Neural progenitor cell (in vitro differentiated cells): Measurements from ENCODE around the gene SLC6A12. TPM values are rescaled to one million over a fixed set of nuclear protein-coding genes. Genes with fewer than 3 reads are reported as not detected.
A peak's percentile ranks its signal among the peaks of the same experiment; 100 is the strongest.

Experiments
- DNase-seq: peaks from one replicate; pipeline ENCODE4 v3.0.0-alpha.2; 2016; ENCODE audit warnings: low spot score
- H2AFZ ChIP-seq: fragments of 200-600 bp; sonication (generic); replicated peaks from 2 replicates; pipeline ENCODE4 v1.6.1; 2016; ENCODE audit warnings: antibody characterized with exemption
- H3F3A ChIP-seq: fragments of 200-600 bp; sonication (generic); 2 replicates; pipeline ENCODE4 v1.6.1; 2016; ENCODE audit warnings: antibody characterized with exemption, low read depth
- H3K27ac ChIP-seq: fragments of 200-600 bp; sonication (generic); 2 replicates; pipeline ENCODE4 v1.5.1; 2016; ENCODE audit warnings: mild to moderate bottlenecking
- H3K27me3 ChIP-seq: fragments of 200-600 bp; sonication (generic); 2 replicates; pipeline ENCODE4 v1.6.1; 2016; ENCODE audit warnings: mild to moderate bottlenecking, moderate library complexity
- H3K36me3 ChIP-seq: fragments of 200-600 bp; sonication (generic); 2 replicates; pipeline ENCODE4 v1.5.1; 2016
- H3K4me1 ChIP-seq: fragments of 200-600 bp; sonication (generic); 2 replicates; pipeline ENCODE4 v1.6.1; 2016; ENCODE audit warnings: mixed run types
- H3K4me2 ChIP-seq: fragments of 200-600 bp; sonication (generic); 2 replicates; pipeline ENCODE4 v1.6.1; 2016
- H3K4me3 ChIP-seq: fragments of 200-600 bp; sonication (generic); 2 replicates; pipeline ENCODE4 v1.5.1; 2016
- H3K79me2 ChIP-seq: fragments of 200-600 bp; sonication (generic); 2 replicates; pipeline ENCODE4 v1.6.1; 2016; ENCODE audit warnings: low read depth
- H3K9ac ChIP-seq: fragments of 200-600 bp; sonication (generic); 2 replicates; pipeline ENCODE4 v1.6.1; 2016
- H3K9me3 ChIP-seq: fragments of 200-600 bp; sonication (generic); 2 replicates; pipeline ENCODE4 v1.5.1; 2016; ENCODE audit warnings: low read depth
- H4K20me1 ChIP-seq: fragments of 200-600 bp; sonication (generic); 2 replicates; pipeline ENCODE4 v1.6.1; 2016; ENCODE audit warnings: low read depth
- H3K27ac Mint-ChIP-seq: 3 replicates; pipeline ENCODE4 v1.8.0; 2021; ENCODE audit warnings: mixed read lengths
- H3K27me3 Mint-ChIP-seq: 2 replicates; pipeline ENCODE4 v1.8.0; 2022; ENCODE audit warnings: low read depth, mild to moderate bottlenecking, inconsistent platforms, moderate library complexity, mixed read lengths; ENCODE audit not compliant: insufficient read depth
- H3K36me3 Mint-ChIP-seq: 3 replicates; pipeline ENCODE4 v1.8.0; 2021; ENCODE audit warnings: mixed read lengths
- H3K4me1 Mint-ChIP-seq: 3 replicates; pipeline ENCODE4 v1.8.0; 2021; ENCODE audit warnings: mixed read lengths
- H3K4me3 Mint-ChIP-seq: 3 replicates; pipeline ENCODE4 v1.8.0; 2021; ENCODE audit warnings: mild to moderate bottlenecking, moderate library complexity, mixed read lengths
- H3K9me3 Mint-ChIP-seq: 3 replicates; pipeline ENCODE4 v1.8.0; 2020; ENCODE audit warnings: mixed read lengths
- CTCF ChIP-seq: fragments of 200-600 bp; sonication (generic); IDR thresholded peaks from 2 replicates; pipeline ENCODE4 v1.5.1; 2017; ENCODE audit warnings: antibody characterized with exemption, mild to moderate bottlenecking
- EZH2 ChIP-seq: fragments of 200-600 bp; sonication (generic); IDR thresholded peaks from 2 replicates; pipeline ENCODE4 v1.6.1; 2017; ENCODE audit warnings: antibody characterized with exemption, mild to moderate bottlenecking, moderate library complexity
- EZH2phosphoT487 ChIP-seq: fragments of 200-600 bp; sonication (generic); IDR thresholded peaks from 2 replicates; pipeline ENCODE4 v1.6.1; 2017; ENCODE audit warnings: antibody characterized with exemption
- total RNA-seq: library from RNA; depleted of rRNA; stranded (reverse); fragments of >200 nt; gene quantifications from 2 replicates; pipeline ENCODE4 v1.2.3, GENCODE V29; 2015; ENCODE audit warnings: low replicate concordance

The SLC6A12 gene
- total RNA-seq, 1 donor from 2014 or later = not detected

- peaks cover 11% of the 10 kb centered on the region for H3K27me3 ChIP-seq
- Mint-ChIP-seq H3K27ac (no peak overlapping the region), H3K4me1 (peaks cover 65% of the 10 kb centered on the region), H3K9me3 (no peaks in the 10 kb centered on the region), H3K36me3 (no peaks in the 10 kb centered on the region), H3K4me3 (no peak overlapping the region), H3K27me3 (peaks cover 17% of the 10 kb centered on the region)
- no peak for DNase-seq
- H2AFZ ChIP-seq = no peak overlapping the region
- no peak overlapping the region for H3K27ac ChIP-seq
- TF ChIP-seq CTCF = no peak
- no peak for TF ChIP-seq EZH2phosphoT487
- no peak for TF ChIP-seq EZH2
- H3K4me1 ChIP-seq = peaks cover 42% of the 10 kb centered on the region
- no peak overlapping the region for H3K4me2 ChIP-seq
- no peaks in the 10 kb centered on the region for H4K20me1 ChIP-seq
- no peaks in the 10 kb centered on the region for H3K79me2 ChIP-seq
- H3F3A ChIP-seq = peaks cover 28% of the 10 kb centered on the region
- H3K9ac ChIP-seq = no peak overlapping the region
- H3K4me3 ChIP-seq = no peak overlapping the region
- no peaks in the 10 kb centered on the region for H3K36me3 ChIP-seq
- H3K9me3 ChIP-seq = no peaks in the 10 kb centered on the region
Observed at GRCh38 chr12:166425-167075, 47.4 kb downstream of the SLC6A12 start.

- Mint-ChIP-seq H3K4me3 (no peak overlapping the region), H3K9me3 (no peaks in the 10 kb centered on the region), H3K27ac (no peak overlapping the region), H3K27me3 (peaks cover 12% of the 10 kb centered on the region), H3K36me3 (no peaks in the 10 kb centered on the region), H3K4me1 (peaks cover 59% of the 10 kb centered on the region)
- Histone ChIP-seq H4K20me1 (no peaks in the 10 kb centered on the region), H3K27me3 (peaks cover 11% of the 10 kb centered on the region), H3F3A (peaks cover 27% of the 10 kb centered on the region), H3K9ac (no peak overlapping the region), H3K4me3 (no peak overlapping the region), H3K79me2 (no peaks in the 10 kb centered on the region), H2AFZ (no peak overlapping the region), H3K36me3 (no peaks in the 10 kb centered on the region), H3K4me2 (no peak overlapping the region), H3K4me1 (peaks cover 36% of the 10 kb centered on the region), H3K27ac (no peak overlapping the region), H3K9me3 (no peaks in the 10 kb centered on the region)
- TF ChIP-seq CTCF = no peak
- no peak for TF ChIP-seq EZH2phosphoT487
- no peak for TF ChIP-seq EZH2
- DNase-seq = no peak
Observed at GRCh38 chr12:165862-166368, 48.0 kb downstream of the SLC6A12 start.

GRCh38 chr12:164207-164606 lies 49.8 kb downstream of the SLC6A12 start:
- Histone ChIP-seq H3K79me2 (no peaks in the 10 kb centered on the region), H3K9ac (no peak overlapping the region), H3K9me3 (no peaks in the 10 kb centered on the region), H3K27ac (no peak overlapping the region), H3K4me3 (no peak overlapping the region), H2AFZ (no peak overlapping the region), H3K4me1 (peaks cover 27% of the 10 kb centered on the region), H4K20me1 (no peaks in the 10 kb centered on the region), H3K36me3 (no peaks in the 10 kb centered on the region), H3K27me3 (peaks cover 11% of the 10 kb centered on the region), H3K4me2 (peak overlapping the region; percentile 44), H3F3A (peaks cover 17% of the 10 kb centered on the region)
- H3K36me3 Mint-ChIP-seq = no peaks in the 10 kb centered on the region
- H3K9me3 Mint-ChIP-seq = no peaks in the 10 kb centered on the region
- H3K4me1 Mint-ChIP-seq = peaks cover 52% of the 10 kb centered on the region
- peak overlapping the region; percentile 34 for H3K27ac Mint-ChIP-seq
- DNase-seq = peak; percentile 43
- peaks cover 15% of the 10 kb centered on the region for H3K27me3 Mint-ChIP-seq
- no peak overlapping the region for H3K4me3 Mint-ChIP-seq
- TF ChIP-seq EZH2 (no peak), CTCF (no peak), EZH2phosphoT487 (no peak)
